IMR-90 (cell line): Measurements from ENCODE around the gene CP. TPM values are rescaled to one million over a fixed set of nuclear protein-coding genes. Genes with fewer than 3 reads are reported as not detected.

ENCODE experiments used
- ATAC-seq: fragments of 200-7000 bp; cut with Tn5 transposase; 2 replicates; pipeline ENCODE4 v1.9.1; 2020; ENCODE audit warnings: low read depth, mild to moderate bottlenecking, moderate library complexity
- Bru-seq: library from RNA; stranded (reverse); fragments of 400-500 nt; gene quantifications from one replicate; lab custom pipeline; 2021; lab: Mats Ljungman, UMichigan
- BruChase-seq, 2 experiments: library from RNA; stranded (reverse); fragments of 400-500 nt; gene quantifications; one replicate each; lab custom pipeline; 2021; lab: Mats Ljungman, UMichigan
- BruUV-seq: library from RNA; stranded (reverse); fragments of 400-500 nt; replicated peaks from 2 replicates; lab custom pipeline; 2021; lab: Mats Ljungman, UMichigan
- CTCF ChIA-PET: fragments of 300-600 bp; formaldehyde crosslinking; extraction: SDS; loops from one replicate; lab custom pipeline; 2021; ENCODE audit warnings: antibody characterized with exemption; lab: Yijun Ruan, JAX
- POLR2A ChIA-PET: fragments of 300-600 bp; sonication (Branson Sonifier 250); formaldehyde crosslinking; loops from one replicate; lab custom pipeline; 2022; ENCODE audit warnings: antibody characterized with exemption; ENCODE audit not compliant: unreplicated experiment; lab: Charles Lee
- DNase-seq: peaks from one replicate; pipeline ENCODE4 v3.0.0; 2013
- H2AFZ ChIP-seq: replicated peaks from 2 replicates; pipeline ENCODE3; 2013; ENCODE audit warnings: low read length, mild to moderate bottlenecking; ENCODE audit not compliant: poor library complexity
- H2AK5ac ChIP-seq: 2 replicates; pipeline ENCODE4 v1.6.1; 2013; ENCODE audit warnings: low read depth, low read length, inconsistent platforms
- H2AK9ac ChIP-seq: replicated peaks from 2 replicates; pipeline ENCODE3; 2013; ENCODE audit warnings: mild to moderate bottlenecking, low read depth, low read length, moderate library complexity; ENCODE audit not compliant: poor library complexity
- H2BK120ac ChIP-seq: 2 replicates; pipeline ENCODE4 v1.6.1; 2013; ENCODE audit warnings: low read depth, low read length, inconsistent platforms
- H2BK15ac ChIP-seq: 3 replicates; pipeline ENCODE4 v1.6.1; 2013; ENCODE audit warnings: low read depth, low read length, inconsistent platforms
- H2BK20ac ChIP-seq: 2 replicates; pipeline ENCODE4 v1.6.1; 2013; ENCODE audit warnings: low read depth, mild to moderate bottlenecking, inconsistent platforms, low read length, moderate library complexity
- H2BK5ac ChIP-seq: 2 replicates; pipeline ENCODE4 v1.6.1; 2013; ENCODE audit warnings: mild to moderate bottlenecking, low read depth, low read length, inconsistent platforms; ENCODE audit not compliant: poor library complexity, severe bottlenecking
- H3K14ac ChIP-seq: replicated peaks from 2 replicates; pipeline ENCODE4 v1.6.1; 2013; ENCODE audit warnings: low read depth, low read length, inconsistent platforms
- H3K18ac ChIP-seq: 2 replicates; pipeline ENCODE4 v1.6.1; 2013; ENCODE audit warnings: low read depth, low read length, control low read depth
- H3K23ac ChIP-seq: 2 replicates; pipeline ENCODE4 v1.6.1; 2013; ENCODE audit warnings: low read depth, low read length, inconsistent platforms
- H3K27ac ChIP-seq: 2 replicates; pipeline ENCODE4 v1.5.1; 2013; ENCODE audit warnings: mild to moderate bottlenecking, control low read depth, low read length; ENCODE audit not compliant: insufficient read depth
- H3K27me3 ChIP-seq: 2 replicates; pipeline ENCODE4 v1.6.1; 2013; ENCODE audit warnings: low read length; ENCODE audit not compliant: control insufficient read depth, insufficient read depth
- H3K36me3 ChIP-seq: 2 replicates; pipeline ENCODE4 v1.6.1; 2013; ENCODE audit warnings: low read length, mixed read lengths; ENCODE audit not compliant: control insufficient read depth, insufficient read depth
- H3K4ac ChIP-seq: 2 replicates; pipeline ENCODE4 v1.6.1; 2013; ENCODE audit warnings: low read depth, low read length, inconsistent platforms
- H3K4me1 ChIP-seq: 2 replicates; pipeline ENCODE4 v1.6.1; 2013; ENCODE audit warnings: low read length, mixed read lengths; ENCODE audit not compliant: control insufficient read depth, insufficient read depth
- H3K4me2 ChIP-seq: 2 replicates; pipeline ENCODE4 v1.6.1; 2013; ENCODE audit warnings: low read depth, mild to moderate bottlenecking, control low read depth, low read length, moderate library complexity
- H3K4me3 ChIP-seq: 2 replicates; pipeline ENCODE4 v1.5.1; 2013; ENCODE audit warnings: low read depth, mild to moderate bottlenecking, control low read depth, low read length, moderate library complexity; ENCODE audit not compliant: insufficient read depth
- H3K56ac ChIP-seq: 2 replicates; pipeline ENCODE4 v1.6.1; 2013; ENCODE audit warnings: low read length, inconsistent platforms; ENCODE audit not compliant: insufficient read depth; ENCODE audit errors: extremely low read depth
- H3K79me1 ChIP-seq, 2 experiments: 2 replicates each; pipeline ENCODE4 v1.6.1; 2013; ENCODE audit warnings: low read length in 2 of 2, inconsistent platforms in 1 of 2, low read depth in 1 of 2
- H3K9ac ChIP-seq: 2 replicates; pipeline ENCODE4 v1.6.1; 2013; ENCODE audit warnings: low read depth, low read length, control low read depth
- H3K9me1 ChIP-seq: 2 replicates; pipeline ENCODE4 v1.6.1; 2013; ENCODE audit warnings: low read length, inconsistent platforms; ENCODE audit not compliant: insufficient read depth
- H3K9me3 ChIP-seq: 2 replicates; pipeline ENCODE4 v1.6.1; 2013; ENCODE audit warnings: low read length; ENCODE audit not compliant: control insufficient read depth, insufficient read depth
- H4K20me1 ChIP-seq: 2 replicates; pipeline ENCODE4 v1.6.1; 2013; ENCODE audit warnings: low read length, inconsistent platforms; ENCODE audit not compliant: insufficient read depth
- H4K5ac ChIP-seq: 2 replicates; pipeline ENCODE4 v1.6.1; 2013; ENCODE audit warnings: mild to moderate bottlenecking, low read depth, low read length, control low read depth
- H4K8ac ChIP-seq, 2 experiments: 2 replicates each; pipeline ENCODE4 v1.6.1; 2013; ENCODE audit warnings: low read depth in 2 of 2, low read length in 2 of 2, control low read depth in 1 of 2, inconsistent platforms in 1 of 2
- H4K91ac ChIP-seq: 2 replicates; pipeline ENCODE4 v1.6.1; 2013; ENCODE audit warnings: low read depth, low read length, inconsistent platforms; ENCODE audit not compliant: insufficient read depth
- NFE2L2 ChIP-seq: fragments of 150-350 bp; IDR thresholded peaks from 2 replicates; pipeline ENCODE4 v1.6.1; 2016; ENCODE audit warnings: low read depth, mild to moderate bottlenecking, low read length
- WGBS, 2 experiments: methylation state at CpG; one replicate each; pipeline versions ENCODE4 v1.1.5 to v1.1.7; 2013; ENCODE audit warnings: missing lambda C conversion rate in 2 of 2; ENCODE audit not compliant: insufficient read length in 1 of 2; ENCODE audit errors: extremely low coverage in 2 of 2; 5-methylcytosine and 5-hydroxymethylcytosine counted together
- dilution Hi-C: fragments of 300-500 bp; cut with HindIII; formaldehyde crosslinking; loops from one replicate; pipeline ENCODE4 v1.14.3; 2018; ENCODE audit warnings: low sequenced_read_pairs; ENCODE audit not compliant: unreplicated experiment
- in situ Hi-C: fragments of 300-500 bp; cut with MboI; formaldehyde crosslinking; loops from 3 replicates; pipeline ENCODE4 v1.14.3; 2019; ENCODE audit warnings: low sequenced_read_pairs, inconsistent platforms, mixed read lengths
- intact Hi-C: fragments of 100-400 bp; cut with micrococcal nuclease; formaldehyde crosslinking; loops from 2 replicates; pipeline ENCODE4 v1.10.0; 2022
- long read RNA-seq: library from polyadenylated mRNA; unstranded; transcript quantifications from one replicate; pipeline ENCODE4 v2.0.0, GENCODE V29; 2021; ENCODE audit not compliant: unreplicated experiment
- polyA plus RNA-seq, 3 experiments: library from polyadenylated mRNA; depleted of rRNA; stranded (reverse); fragments of >200 nt; gene quantifications; 2 replicates each; pipeline ENCODE4 v1.2.3, GENCODE V29; 2012; ENCODE audit warnings: low replicate concordance in 1 of 3
- total RNA-seq: library from RNA; depleted of rRNA; stranded (reverse); fragments of >200 nt; gene quantifications from 2 replicates; pipeline ENCODE4 v1.2.3, GENCODE V29; 2012; rRNA removed

The CP gene
- total RNA-seq (0.28 TPM in 1 of 2 replicates, not detected in the other), polyA plus RNA-seq (2012; rRNA removed) (not detected in 2 replicates), Bru-seq, nascent RNA (percentile 3 among the genes with signal in this experiment), BruChase-seq, experiment 1, labeled RNA remaining after a 6-hour chase (not detected), BruChase-seq, experiment 2, labeled RNA remaining after a 2-hour chase (not detected)
- not detected in 2 replicates for polyA plus RNA-seq (2012; cell fraction: cytosol; rRNA removed)
- polyA plus RNA-seq (2012; cell fraction: nucleus; rRNA removed; ENCODE audit: low replicate concordance) = 0.07 TPM in 1 of 2 replicates, not detected in the other
- long read RNA-seq = 0 reads

- Histone ChIP-seq H3K9ac (no peak within 1 kb of the TSS), H4K20me1 (no peaks in the 10 kb centered on the region), H3K4ac (no peak within 1 kb of the TSS), H3K4me2 (no peak within 1 kb of the TSS), H3K9me3 (no peaks in the 10 kb centered on the region), H3K18ac (peak within 1 kb of the TSS; percentile 74; the same call in 1 of the 2 replicates), H3K23ac (no peak within 1 kb of the TSS), H2BK5ac (no peak within 1 kb of the TSS), H3K79me1 (no peaks in the 10 kb centered on the region), H3K27me3 (no peaks in the 10 kb centered on the region), H4K8ac (peak within 1 kb of the TSS in 1 of 2 experiments; percentile 58; a peak in 1 of 4 replicates), H2BK20ac (no peak within 1 kb of the TSS), H3K4me1 (peaks cover 7% of the 10 kb centered on the region), H4K91ac (no peak within 1 kb of the TSS), H2AK5ac (no peak within 1 kb of the TSS; the same call in 1 of the 2 replicates), H2AFZ (no peak within 1 kb of the TSS), H2AK9ac (no peak within 1 kb of the TSS), H3K4me3 (no peak within 1 kb of the TSS), H3K9me1 (peaks cover 3% of the 10 kb centered on the region; the same call in 1 of the 2 replicates), H2BK15ac (no peak within 1 kb of the TSS), H3K27ac (no peak within 1 kb of the TSS), H4K5ac (no peak within 1 kb of the TSS), H3K36me3 (no peaks in the 10 kb centered on the region), H3K14ac (peak within 1 kb of the TSS; percentile 69; the same call in 1 of the 2 replicates), H3K56ac (no peak within 1 kb of the TSS), H2BK120ac (no peak within 1 kb of the TSS; the same call in 1 of the 2 replicates)
- in situ Hi-C loops (no loop called here), intact Hi-C loops (no loop called here), dilution Hi-C loops (no loop called here)
- ATAC-seq (no peak), DNase-seq (no peak)
- BruUV-seq = no TSS peak
- POLR2A ChIA-PET = no interaction called here
- no CpG with 5 or more reads among the region's 3 CpGs for WGBS, 2 experiments
- CTCF ChIA-PET = no interaction called here
- TF ChIP-seq NFE2L2 = no peak
Measured at GRCh38 chr3:149221783-149222517, at the start of gene CP. Gene CP (minus strand): TSS chr3:149221829. CDS start chr3:149221792, 37 bp downstream.
